Thoracic aorta (tissue), 2 donors: ENCODE results near the gene EIF4G1. TPM values are rescaled to one million over a fixed set of nuclear protein-coding genes. Genes with fewer than 3 reads are reported as not detected.

Experiments
- ATAC-seq: fragments of 150-250 bp; one replicate; pipeline ENCODE4 v1.8.0; 2017; ENCODE audit warnings: low read depth; ENCODE audit not compliant: insufficient number of reproducible peaks, low FRiP score
- DNase-seq: peaks from one replicate; pipeline ENCODE4 v3.0.0-alpha.2; 2020; ENCODE audit warnings: low spot score
- H3K27ac ChIP-seq, 2 donors: fragments of 200-600 bp; sonication (generic); 1 replicate in 1 of 2; 2 replicates in 1 of 2; pipeline ENCODE4 v1.5.1; 2016; ENCODE audit warnings: mild to moderate bottlenecking in 2 of 2, moderate library complexity in 2 of 2
- H3K27me3 ChIP-seq: fragments of 200-600 bp; sonication (generic); replicated peaks from 2 replicates; pipeline ENCODE4 v1.6.0; 2016; ENCODE audit warnings: mild to moderate bottlenecking; ENCODE audit not compliant: insufficient read depth
- H3K36me3 ChIP-seq: fragments of 200-600 bp; sonication (generic); one replicate; pipeline ENCODE4 v1.5.1; 2016
- H3K4me1 ChIP-seq, 2 donors: fragments of 200-600 bp; sonication (generic); 1 replicate in 1 of 2; 2 replicates in 1 of 2; pipeline versions ENCODE4 v1.5.1 to v1.6.0; 2016; ENCODE audit warnings: low read depth in 2 of 2, mild to moderate bottlenecking in 1 of 2; ENCODE audit not compliant: control insufficient read depth in 1 of 2
- H3K4me3 ChIP-seq: fragments of 200-600 bp; sonication (generic); 2 replicates; pipeline ENCODE4 v1.5.1; 2016; ENCODE audit warnings: mild to moderate bottlenecking
- H3K9me3 ChIP-seq: fragments of 200-600 bp; sonication (generic); 2 replicates; pipeline ENCODE4 v1.5.1; 2016
- CTCF ChIP-seq: fragments of 200-600 bp; sonication (generic); IDR thresholded peaks from one replicate; pipeline ENCODE4 v1.5.1; 2019; ENCODE audit warnings: antibody characterized with exemption
- total RNA-seq, 2 donors: library from RNA; depleted of rRNA; stranded (reverse); fragments of >200 nt; gene quantifications; one replicate each; pipeline versions ENCODE4 v1.1.0 to v1.2.3, GENCODE V29; 2016

The EIF4G1 gene
- total RNA-seq, 2 donors from 2014 or later, result 254 to 334 TPM

- H3K4me3 ChIP-seq, result no peak overlapping the region
- no peak overlapping the region for H3K27ac ChIP-seq
- TF ChIP-seq CTCF, result no peak
Observed at GRCh38 chr3:184322731-184323487, 8.5 kb downstream of the EIF4G1 start.

GRCh38 chr3:184323696-184324095 lies 9.3 kb downstream of the EIF4G1 start:
- no peak overlapping the region for H3K27ac ChIP-seq
- H3K4me3 ChIP-seq, result no peak overlapping the region
- no peak for TF ChIP-seq CTCF
- no peak for ATAC-seq
- peaks cover 83% of the 10 kb centered on the region for H3K36me3 ChIP-seq
- no peaks in the 10 kb centered on the region for H3K9me3 ChIP-seq
- H3K27me3 ChIP-seq, result no peaks in the 10 kb centered on the region
- H3K4me1 ChIP-seq, result peaks cover 18 to 30% of the 10 kb centered on the region in 2 donors
- DNase-seq, result no peak

More at GRCh38 chr3:184322731-184323487, 8.5 kb downstream of the EIF4G1 start:
- ATAC-seq (no peak), DNase-seq (no peak)
- Histone ChIP-seq H3K36me3 (peaks cover 75% of the 10 kb centered on the region), H3K9me3 (no peaks in the 10 kb centered on the region), H3K27me3 (no peaks in the 10 kb centered on the region), H3K4me1 (peaks cover 26 to 38% of the 10 kb centered on the region in 2 donors)

- H3K27ac ChIP-seq, result no peak overlapping the region
- ATAC-seq, result no peak
Observed at GRCh38 chr3:184325269-184325668, 10.9 kb downstream of the EIF4G1 start.

GRCh38 chr3:184325715-184326369 lies 11.4 kb downstream of the EIF4G1 start:
- Histone ChIP-seq H3K9me3 (no peaks in the 10 kb centered on the region), H3K4me3 (no peak overlapping the region), H3K4me1 (peaks cover under 1 to 12% of the 10 kb centered on the region in 2 donors), H3K27me3 (no peaks in the 10 kb centered on the region), H3K27ac (no peak overlapping the region), H3K36me3 (peaks cover 97% of the 10 kb centered on the region)
- DNase-seq (no peak), ATAC-seq (no peak)
- no peak for TF ChIP-seq CTCF

More at GRCh38 chr3:184325269-184325668, 10.9 kb downstream of the EIF4G1 start:
- no peaks in the 10 kb centered on the region for H3K27me3 ChIP-seq
- H3K4me3 ChIP-seq, result no peak overlapping the region
- H3K9me3 ChIP-seq, result no peaks in the 10 kb centered on the region
- no peak for DNase-seq
- peaks cover 6 to 17% of the 10 kb centered on the region in 2 donors for H3K4me1 ChIP-seq
- TF ChIP-seq CTCF, result no peak
- H3K36me3 ChIP-seq, result peaks cover 98% of the 10 kb centered on the region

GRCh38 chr3:184327171-184327570 lies 12.8 kb downstream of the EIF4G1 start:
- Histone ChIP-seq H3K27me3 (no peaks in the 10 kb centered on the region), H3K4me1 (peaks cover 0 to 4% of the 10 kb centered on the region in 2 donors), H3K9me3 (no peaks in the 10 kb centered on the region), H3K27ac (no peak overlapping the region), H3K36me3 (peaks cover 97% of the 10 kb centered on the region), H3K4me3 (no peak overlapping the region)
- ATAC-seq, result no peak
- no peak for DNase-seq
- no peak for TF ChIP-seq CTCF
